HG02588 (cell line): ENCODE results near the gene PRMT9.

ENCODE experiments used
- ATAC-seq: cut with Tn5 transposase; IDR thresholded peaks from one replicate; pipeline ENCODE4 v1.9.1; 2021; ENCODE audit warnings: mild to moderate bottlenecking, moderate library complexity; ENCODE audit not compliant: unreplicated experiment

Gene PRMT9

DNA sequence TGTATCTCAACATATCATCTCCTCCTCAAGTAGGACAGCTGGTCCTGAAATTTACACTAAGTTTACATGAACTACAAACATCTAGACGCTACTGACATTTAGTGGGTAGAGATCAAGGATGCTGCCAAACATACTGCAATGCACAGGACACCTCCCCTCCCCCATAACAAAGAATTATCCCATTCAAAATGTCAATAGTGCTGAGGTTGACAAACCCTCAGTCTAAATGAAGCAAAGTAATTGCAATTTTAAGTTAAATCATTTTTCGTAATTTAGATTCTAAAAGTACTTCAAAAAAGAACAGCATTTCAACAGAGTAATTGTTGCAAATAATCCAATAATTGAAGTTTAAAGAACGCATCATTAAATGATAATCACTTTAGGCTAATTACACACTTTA, 1.2 kb downstream of the PRMT9 start:
- no peak for ATAC-seq

DNA sequence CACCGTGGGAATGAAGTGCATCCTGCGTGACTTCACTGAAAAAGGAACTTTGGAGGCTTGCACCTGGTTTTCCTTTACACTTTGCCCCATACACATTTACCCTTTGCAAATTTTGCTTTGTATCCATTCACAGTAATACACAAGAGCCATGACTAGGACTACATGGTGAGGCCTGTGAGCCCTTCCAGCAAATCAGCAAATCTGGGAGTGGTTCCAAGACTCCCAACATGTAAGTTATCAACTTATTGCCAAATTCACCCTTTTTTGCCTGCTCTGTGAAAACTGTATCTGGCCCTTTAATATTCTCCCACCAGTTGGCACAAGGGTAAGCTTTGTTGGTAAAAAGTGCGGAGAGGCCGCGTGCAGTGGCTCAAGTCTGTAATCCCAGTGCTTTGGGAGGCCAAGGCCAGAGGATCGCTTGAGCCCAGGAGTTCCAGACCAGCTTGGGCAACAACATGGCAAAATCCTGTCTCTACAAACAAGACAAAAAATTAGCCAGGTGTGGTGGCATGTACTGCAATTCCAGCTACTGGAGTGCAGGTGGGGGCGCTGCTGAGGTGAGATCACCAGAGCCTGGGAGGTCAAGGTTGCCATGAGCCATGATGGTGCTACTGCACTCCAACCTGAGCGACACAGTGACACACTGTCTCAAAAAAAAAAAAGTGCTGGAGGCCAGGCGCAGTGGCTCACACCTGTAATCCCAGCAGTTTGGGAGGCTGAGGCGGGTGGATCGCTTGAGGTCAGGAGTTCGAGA, 5.0 kb downstream of the PRMT9 start:
- ATAC-seq = no peak

DNA sequence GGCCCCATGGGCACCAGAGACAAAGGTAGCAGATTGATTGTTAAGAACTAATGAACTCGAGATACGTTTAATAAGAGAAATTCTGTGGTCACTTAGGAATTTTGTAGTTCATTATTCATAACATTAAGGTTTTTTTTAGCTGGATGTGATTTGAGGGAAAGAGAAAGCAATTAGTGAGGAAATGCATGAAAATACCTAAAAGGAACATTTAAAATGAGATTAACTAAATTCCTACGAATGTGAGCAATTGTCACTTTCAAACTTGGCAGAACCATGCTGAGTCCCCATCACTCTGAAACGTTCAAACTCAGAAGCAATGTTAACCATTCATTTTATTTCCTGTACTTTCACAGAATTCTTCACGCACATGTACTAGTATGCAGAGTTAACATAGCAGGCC, 5.9 kb downstream of the PRMT9 start:
- no peak for ATAC-seq

DNA sequence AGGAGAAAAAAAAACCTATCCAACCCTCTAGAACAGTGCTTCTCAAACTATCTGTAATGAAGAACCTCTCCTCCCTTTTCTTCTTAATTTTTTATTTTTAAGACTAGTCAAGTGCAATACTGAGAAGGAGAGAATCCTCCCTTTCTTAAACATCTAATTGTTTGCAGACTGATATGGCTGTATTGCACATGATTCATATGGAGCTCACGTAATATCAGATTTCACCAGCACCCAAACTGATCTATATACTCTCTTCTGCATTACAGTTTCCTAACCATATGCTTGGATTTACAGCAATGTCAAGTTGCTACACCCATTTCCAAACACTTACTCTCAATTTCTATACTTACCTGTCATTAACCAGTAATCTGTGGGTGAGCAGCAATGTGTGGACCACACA, 9.5 kb downstream of the PRMT9 start:
- ATAC-seq = no peak

DNA sequence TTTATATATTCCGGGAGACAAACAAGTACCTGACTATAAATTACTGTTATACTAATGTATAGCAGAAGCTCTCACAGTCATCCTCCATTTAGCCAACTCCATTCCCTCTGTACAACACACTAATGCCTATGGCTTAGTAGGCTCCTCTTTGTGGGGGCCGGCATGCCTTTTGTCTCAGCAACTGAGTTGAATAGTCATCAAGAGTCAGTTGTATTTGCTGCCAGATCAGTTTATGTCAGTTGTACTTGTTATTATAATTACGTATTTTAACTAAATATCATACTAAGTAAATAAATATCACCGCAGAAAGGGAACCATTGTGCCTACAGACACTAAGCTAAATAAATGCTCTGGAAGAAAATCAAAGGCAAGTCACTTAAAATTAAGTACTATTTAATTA, 9.9 kb downstream of the PRMT9 start:
- ATAC-seq = no peak

DNA sequence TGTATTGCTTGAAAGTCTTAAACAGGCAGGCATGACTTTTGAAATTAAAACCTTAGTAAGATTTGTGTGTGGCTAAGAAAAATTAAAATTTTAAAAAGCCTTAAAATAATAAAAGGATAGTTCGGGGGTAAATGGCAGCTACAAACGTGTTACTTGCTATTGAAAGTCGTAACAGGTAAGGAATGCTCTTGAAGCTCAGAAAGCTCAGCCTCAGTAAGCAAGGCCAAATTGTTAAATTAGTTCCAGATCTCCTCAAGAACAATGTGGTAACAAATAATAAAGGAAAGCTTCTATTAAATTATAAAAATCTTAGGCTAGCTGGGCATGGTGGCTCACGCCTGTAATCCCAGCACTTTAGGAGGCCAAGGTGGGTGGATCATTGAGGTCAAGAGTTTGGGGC, 25.5 kb downstream of the PRMT9 start:
- ATAC-seq = no peak

DNA sequence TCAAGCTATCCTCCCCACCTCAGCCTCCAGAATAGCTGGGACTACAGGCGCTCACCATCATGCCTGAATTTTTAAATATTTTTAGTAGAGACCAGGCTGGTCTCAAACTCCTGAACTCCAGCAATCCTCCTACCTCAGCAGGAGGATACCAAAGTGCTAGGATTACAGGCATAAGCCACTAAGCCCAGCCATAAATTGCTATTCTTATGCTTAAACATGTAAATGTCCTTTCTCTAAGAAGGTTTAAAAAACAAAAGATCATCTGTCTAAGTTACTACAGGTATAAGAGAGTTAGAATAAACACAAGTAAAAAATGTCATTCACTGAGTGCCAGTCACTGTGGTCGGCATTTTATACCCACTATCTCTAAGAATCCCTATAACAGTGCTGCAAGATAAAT, 28.3 kb downstream of the PRMT9 start:
- no peak for ATAC-seq

DNA sequence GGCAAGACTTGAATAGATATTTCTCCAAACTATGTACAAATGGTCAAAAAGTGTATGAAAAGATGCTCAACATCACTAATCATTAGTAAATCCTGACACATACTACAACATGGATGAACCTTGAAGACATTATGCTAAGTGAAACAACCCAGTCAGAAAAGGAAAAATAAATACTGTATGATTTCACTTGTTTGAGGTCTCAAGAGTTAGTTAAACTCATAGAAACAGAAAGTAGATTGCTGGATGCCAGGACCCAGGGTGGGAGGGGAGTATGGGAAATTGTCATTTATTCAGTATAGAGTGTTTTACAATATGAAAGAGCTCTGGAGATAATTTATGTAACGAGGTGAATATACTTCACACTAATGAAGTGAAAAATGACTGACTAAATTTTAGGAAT, 32.4 kb downstream of the PRMT9 start:
- no peak for ATAC-seq

DNA sequence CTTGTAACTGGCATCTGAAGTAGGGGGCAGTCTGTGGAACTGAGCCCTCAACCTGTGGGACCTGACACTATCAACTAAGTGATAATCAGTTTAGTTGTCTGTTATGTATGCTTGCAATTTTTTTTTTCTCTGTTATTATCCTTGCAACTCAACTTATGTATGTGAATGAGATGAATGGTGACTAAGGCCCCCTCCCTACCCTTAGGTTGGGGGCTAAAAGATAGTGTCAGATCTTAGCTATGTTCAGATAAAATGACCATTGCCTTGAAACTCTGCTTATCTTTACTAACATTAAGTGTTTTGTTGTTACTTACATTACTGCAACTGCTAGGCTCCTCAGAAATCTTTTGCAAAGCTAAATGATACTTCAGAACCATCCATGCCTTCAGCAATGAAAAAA, 35.3 kb downstream of the PRMT9 start:
- no peak for ATAC-seq

DNA sequence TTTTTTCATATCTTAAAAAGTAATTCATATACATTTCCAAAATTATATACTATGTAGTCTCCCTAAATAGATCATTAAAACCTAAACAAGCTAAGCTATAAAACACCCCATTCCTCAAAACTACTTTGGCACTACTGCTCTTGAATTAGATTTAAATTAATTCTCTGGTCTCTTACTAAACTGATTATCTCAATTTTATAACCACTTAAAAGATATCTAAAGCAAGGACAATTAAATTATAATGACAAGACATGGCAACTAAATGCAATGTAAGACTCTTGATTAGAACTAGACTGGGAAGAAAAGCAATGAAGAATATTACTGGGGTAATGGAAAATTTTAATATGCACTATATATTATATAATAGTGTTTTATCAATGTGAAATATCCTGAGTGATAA, 38.9 kb downstream of the PRMT9 start:
- no peak for ATAC-seq

DNA sequence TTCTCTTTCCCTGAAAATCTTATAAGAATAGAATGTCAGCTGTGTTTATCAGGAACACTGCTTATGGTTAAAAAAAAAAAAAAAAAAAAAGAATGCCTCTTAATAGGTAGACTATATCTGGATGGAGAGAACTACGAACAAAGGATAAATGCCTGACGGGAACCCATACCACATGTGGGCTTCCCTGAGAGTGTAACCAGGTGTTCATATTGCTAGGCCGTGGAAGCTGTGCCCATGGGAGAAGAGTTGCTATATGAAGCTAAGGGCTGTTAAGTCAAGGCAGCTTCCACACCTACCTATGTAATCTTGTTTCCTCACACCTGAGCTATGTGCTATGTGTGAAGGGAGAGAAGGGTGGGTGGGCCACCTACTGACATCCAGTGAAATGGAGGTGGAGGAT, 39.5 kb downstream of the PRMT9 start:
- no peak for ATAC-seq

DNA sequence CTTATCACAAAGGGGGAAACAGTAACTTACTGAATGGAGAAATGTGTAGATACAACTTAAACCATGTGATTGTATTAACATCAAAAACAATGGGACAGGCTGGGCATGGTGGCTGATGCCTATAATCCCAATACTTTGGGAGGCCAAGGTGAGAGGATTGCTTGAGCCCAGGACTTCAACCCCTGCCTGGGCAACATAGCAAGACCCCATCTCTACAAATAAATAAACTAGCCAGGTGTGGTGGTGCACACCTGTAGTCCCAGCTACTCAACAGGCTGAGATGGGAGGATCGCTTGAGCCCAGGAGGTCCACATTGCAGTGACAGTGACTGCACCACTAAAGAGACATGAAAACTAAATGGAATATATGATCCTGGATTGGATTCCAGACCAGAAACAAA, 40.3 kb downstream of the PRMT9 start:
- no peak for ATAC-seq

DNA sequence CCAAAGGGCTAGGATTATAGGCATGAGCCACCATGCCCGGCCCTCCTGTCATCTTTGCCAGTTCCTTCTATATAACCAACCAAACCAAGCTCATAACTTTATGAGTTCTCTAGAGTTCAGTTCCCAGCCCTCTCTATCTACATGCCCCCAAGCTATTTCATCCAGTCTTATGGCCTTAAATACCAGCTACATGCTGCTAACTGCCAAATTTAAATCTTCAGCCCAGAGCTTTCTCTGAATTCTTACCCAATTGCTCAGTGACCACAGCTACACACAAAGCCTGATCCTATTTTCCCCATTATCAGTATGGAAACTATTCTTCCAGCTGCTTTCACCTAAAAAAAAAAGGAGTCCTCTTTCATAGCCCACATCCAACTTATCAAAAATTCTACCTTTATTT, 43.6 kb downstream of the PRMT9 start:
- ATAC-seq = no peak

DNA sequence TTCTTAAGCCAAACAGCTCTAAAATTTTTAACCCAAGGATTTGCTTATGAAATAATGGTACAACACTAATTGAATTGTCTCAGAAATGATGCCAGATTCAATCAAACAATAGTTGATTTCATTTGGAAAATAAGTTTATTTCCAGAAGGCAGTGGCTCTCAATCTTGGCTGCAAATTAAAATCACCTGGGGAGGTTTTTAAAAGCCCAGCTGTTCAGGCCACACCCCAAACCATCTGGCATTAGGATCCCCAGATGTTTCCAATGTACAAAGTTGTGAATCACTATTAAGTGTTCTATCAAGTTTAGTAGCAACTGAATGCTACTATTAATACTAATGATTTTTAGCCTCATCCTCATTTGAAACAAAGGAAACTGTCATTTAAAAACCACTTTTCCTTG, 44.6 kb downstream of the PRMT9 start:
- ATAC-seq = no peak

DNA sequence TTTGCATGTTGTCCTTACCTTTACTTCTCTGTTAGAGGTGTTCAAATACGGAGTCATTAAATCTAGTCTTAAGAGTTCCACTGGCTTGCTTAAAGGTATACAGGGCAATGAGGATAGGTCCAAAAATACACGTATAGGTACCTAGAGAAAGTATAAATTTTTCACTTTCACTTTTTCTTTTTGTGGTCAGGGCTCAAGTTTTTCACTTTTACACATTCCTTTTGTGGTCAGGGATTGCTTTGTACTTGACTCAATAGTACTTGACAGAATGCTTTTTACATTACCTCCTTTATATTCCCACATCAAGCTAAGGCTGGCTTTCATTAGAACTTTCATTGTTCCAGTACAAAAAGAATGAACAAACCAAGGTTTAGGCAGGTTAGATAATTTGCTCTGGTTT, 45.0 kb downstream of the PRMT9 start:
- ATAC-seq = no peak

DNA sequence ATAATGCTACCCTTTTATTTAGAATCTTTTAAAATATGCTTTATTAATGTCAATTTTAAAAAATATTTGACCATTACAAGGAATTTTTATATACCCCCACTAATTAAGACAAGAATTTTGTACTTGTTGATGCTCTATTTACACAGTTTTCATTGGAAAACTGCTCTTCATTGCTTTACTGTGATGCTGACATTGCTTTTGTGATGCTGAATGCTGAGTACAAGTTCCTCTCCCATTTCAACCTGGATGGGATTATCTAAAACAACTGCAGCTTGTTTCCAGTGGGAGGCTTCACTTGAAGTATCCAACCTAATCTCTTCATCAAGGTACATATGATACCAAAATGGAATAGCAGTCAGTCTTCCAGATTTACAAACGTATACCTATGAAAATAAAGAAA, 45.6 kb downstream of the PRMT9 start:
- no peak for ATAC-seq

DNA sequence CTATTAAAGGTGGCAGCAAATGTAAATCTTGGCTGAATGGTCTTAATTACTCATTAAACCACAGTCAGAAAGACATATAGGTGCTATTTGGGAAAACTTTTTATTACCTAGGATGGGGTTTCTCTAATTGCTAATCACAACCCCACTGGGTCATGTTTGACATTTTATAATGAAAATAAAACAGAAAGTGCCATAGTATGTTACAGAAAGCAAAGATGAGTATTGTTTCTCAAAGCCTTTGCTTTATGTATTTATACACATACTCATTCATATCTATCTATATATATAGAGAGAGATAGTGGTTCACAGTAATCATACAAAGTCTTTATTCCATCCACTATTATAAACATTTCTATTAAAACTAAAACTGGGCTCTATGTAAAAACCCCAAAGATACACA, 48.6 kb downstream of the PRMT9 start:
- ATAC-seq = no peak

DNA sequence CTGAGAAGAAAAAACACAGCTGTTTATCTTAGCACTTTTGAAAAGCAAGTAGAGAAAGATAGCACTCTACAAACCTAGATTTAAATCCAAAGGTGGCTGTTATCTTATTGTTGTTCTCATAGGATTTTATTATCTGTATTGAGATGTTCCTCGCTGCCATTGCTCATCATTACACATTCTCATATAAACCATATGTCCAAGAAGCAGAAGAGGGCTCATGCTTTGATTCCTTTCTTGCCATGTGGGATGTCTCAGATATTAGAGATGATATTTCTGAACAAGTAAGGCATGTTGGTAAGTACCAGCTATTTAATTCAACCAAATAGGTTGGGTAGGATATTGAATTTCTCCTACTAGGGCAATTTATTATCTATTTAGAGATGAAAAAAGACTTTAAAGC, 50.3 kb downstream of the PRMT9 start:
- ATAC-seq = no peak

DNA sequence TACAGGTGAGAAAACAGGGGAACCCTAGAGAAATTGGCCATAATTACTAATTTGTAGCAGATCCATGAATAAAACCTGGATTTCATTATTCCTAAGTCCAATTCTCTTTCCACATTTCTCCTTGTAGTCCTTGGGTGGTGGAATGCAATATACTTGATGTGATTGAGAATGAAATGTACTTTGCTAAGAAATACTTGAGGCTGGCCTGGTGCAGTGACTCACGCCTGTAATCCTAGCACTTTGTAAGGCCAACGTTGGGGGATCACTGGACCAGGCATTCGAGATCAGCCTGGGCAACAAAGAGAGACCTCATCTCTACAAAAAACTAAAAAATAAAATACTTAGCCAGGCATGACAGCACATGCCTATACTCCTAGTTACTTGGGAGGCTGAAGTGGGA, 50.9 kb downstream of the PRMT9 start:
- no peak for ATAC-seq

DNA sequence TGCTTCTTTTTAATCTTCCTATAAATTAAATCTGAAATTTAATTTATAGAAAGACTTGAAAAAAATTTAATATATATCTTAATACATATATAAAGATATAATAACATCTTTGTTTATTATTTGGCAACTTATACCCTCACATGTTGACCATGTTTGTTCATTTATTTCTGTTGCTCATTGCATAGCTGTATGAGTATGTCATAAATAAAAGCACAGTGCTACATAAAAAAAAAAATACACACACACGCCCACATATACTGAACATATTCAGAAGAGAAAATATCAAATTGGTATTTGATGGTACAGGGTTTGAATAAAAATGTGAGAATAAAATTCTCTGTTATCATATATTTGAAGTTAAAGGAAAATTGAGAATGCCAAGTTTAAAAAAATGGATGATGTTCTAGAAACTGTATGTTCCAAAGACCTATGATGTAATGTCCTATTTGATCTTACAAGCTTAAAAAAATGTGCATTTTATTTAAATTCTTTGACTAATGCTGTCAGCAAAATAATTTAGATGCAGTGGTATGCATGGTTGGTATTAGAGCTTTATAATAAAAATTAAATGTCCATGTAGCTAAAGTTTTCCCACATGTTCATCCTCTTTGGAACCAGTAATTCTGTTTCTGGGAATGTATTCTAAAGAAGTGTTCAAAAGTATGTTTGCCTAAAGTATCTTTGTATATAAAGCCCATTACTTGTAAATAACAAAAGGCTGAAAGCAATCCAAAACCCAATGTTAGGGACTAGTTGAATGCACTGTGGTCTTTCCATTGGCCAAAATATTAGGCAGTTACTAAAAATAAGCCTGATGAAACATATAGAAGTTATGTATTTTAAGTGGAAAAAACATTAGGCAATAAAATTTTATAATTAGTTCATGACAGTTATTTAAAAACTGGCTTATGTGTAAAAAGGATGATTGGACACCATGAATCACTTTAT, 53.9 kb downstream of the PRMT9 start:
- no peak for ATAC-seq

DNA sequence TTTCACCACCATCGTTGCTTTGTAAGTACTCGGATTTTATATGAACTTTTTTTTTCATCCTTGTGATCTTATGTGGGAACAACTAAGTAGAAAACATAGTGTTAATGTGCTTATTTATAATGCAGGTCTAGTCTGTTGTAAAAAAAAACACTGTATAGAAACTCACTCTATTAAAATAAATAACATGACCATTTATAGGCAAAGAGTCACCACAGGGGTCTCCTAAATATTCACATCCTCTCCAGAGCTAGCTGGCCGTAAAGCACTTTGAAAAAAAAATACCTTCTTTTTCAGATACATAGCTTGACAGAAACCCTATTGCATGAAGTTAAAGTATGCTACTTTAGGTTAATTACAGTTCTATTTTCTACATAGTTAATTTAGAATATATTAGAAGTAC, 55.5 kb downstream of the PRMT9 start:
- no peak for ATAC-seq

DNA sequence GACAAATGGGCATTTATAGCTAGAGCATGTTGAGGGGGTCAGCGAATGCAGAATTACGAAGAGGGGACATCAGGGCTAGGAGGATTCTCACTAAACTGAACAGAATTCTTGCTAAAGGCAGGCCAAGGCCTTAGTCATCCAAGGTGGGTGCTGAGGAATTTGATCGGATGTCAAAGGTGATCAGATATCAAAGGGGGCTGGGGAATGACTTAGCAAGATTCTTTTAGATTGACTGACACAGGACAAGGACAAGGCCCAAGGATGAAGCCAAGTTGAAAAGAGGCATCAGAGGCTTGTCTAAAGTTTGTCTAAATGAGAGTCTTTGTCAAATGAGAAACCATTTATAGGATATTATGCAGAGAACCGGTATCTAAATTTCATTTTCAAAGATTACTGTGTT, 57.1 kb downstream of the PRMT9 start:
- no peak for ATAC-seq
